Spleen (tissue), 11 donors: ENCODE data around the gene ADAMTS14. TPM values are rescaled to one million over a fixed set of nuclear protein-coding genes. Genes with fewer than 3 reads are reported as not detected.

Experiments used
- DNase-seq: peaks from one replicate; pipeline ENCODE4 v3.0.0-alpha.2; 2020
- H3K27ac ChIP-seq, 8 donors: fragments of 200-600 bp; sonication (generic) in 7 of 8; 1 replicate in 4 of 8; 2 replicates in 4 of 8; pipeline versions ENCODE4 v1.5.0 to v1.8.0; 2016 to 2021; ENCODE audit warnings: inconsistent platforms in 4 of 8, mild to moderate bottlenecking in 4 of 8, moderate library complexity in 1 of 8
- H3K27me3 ChIP-seq, 7 donors: fragments of 200-600 bp; sonication (generic) in 6 of 7; replicated peaks in 1 of 7; 1 replicate in 4 of 7; 2 replicates in 3 of 7; pipeline versions ENCODE4 v1.5.0 to v1.8.0; 2016 to 2021; ENCODE audit warnings: inconsistent platforms in 3 of 7, mild to moderate bottlenecking in 1 of 7
- H3K36me3 ChIP-seq, 6 donors: fragments of 200-600 bp; sonication (generic) in 5 of 6; 1 replicate in 4 of 6; 2 replicates in 2 of 6; pipeline versions ENCODE4 v1.5.0 to v1.8.0; 2016 to 2021; ENCODE audit warnings: inconsistent platforms in 2 of 6
- H3K4me1 ChIP-seq, 6 donors: fragments of 200-600 bp; sonication (generic) in 5 of 6; 1 replicate in 3 of 6; 2 replicates in 3 of 6; pipeline versions ENCODE4 v1.5.0 to v1.8.0; 2016 to 2021; ENCODE audit warnings: inconsistent platforms in 3 of 6
- H3K4me3 ChIP-seq, 8 donors: fragments of 200-600 bp; sonication (generic) in 7 of 8; 1 replicate in 4 of 8; 2 replicates in 4 of 8; pipeline versions ENCODE4 v1.5.0 to v1.8.0; 2016 to 2021; ENCODE audit warnings: inconsistent platforms in 4 of 8, mild to moderate bottlenecking in 4 of 8, moderate library complexity in 2 of 8
- H3K9me3 ChIP-seq, 8 donors: fragments of 200-600 bp; sonication (generic) in 7 of 8; 1 replicate in 4 of 8; 2 replicates in 4 of 8; pipeline versions ENCODE4 v1.5.0 to v1.8.0; 2016 to 2021; ENCODE audit warnings: inconsistent platforms in 4 of 8
- POLR2A ChIP-seq, 3 donors: fragments of 450-650 bp; IDR thresholded peaks; one replicate each; pipeline ENCODE4 v1.5.1; 2017; ENCODE audit warnings: antibody characterized with exemption in 3 of 3, mild to moderate bottlenecking in 1 of 3
- POLR2AphosphoS5 ChIP-seq, 3 donors: sonication (generic); formaldehyde crosslinking; IDR thresholded peaks; one replicate each; pipeline ENCODE4 v1.5.1; 2017; ENCODE audit warnings: antibody characterized with exemption in 3 of 3
- WGBS, 5 donors: extraction: QIAGEN DNeasy Blood & Tissue Kit in 3 of 5; methylation state at CpG; one replicate each; pipeline versions ENCODE4 v1.1.5 to v1.1.7; 2013 to 2018; 5-methylcytosine and 5-hydroxymethylcytosine counted together
- intact Hi-C: fragments of 100-400 bp; cut with DNase I; formaldehyde crosslinking; loops from one replicate; pipeline ENCODE4 v1.15.0; 2023; ENCODE audit warnings: low total_unique reads
- polyA plus RNA-seq, 3 donors: library from polyadenylated mRNA; stranded (reverse); fragments of 200-250 nt; gene quantifications; one replicate each; pipeline ENCODE4 v1.2.1, GENCODE V29; 2013
- total RNA-seq, 7 donors: library from RNA; depleted of rRNA in 3 of 7; stranded (reverse); fragments of >200 nt in 3 of 7; fragmentation: NEBNext Ultra II Directional in 4 of 7; extraction: Animal tissue kit (Norgen Biotek cat#: 25700) in 4 of 7; gene quantifications; one replicate each; pipeline versions ENCODE4 v1.1.0 to v1.2.1, GENCODE V29; 2016 to 2021
- TF ChIP-seq, protein P1 (sequence below), 11 experiments: fragments of 200-600 bp in 7 of 11; fragments of 450-650 bp in 4 of 11; sonication (generic) in 4 of 11; IDR thresholded peaks in 8 of 11; conservative IDR thresholded peaks in 3 of 11; 1 replicate in 7 of 11; 2 replicates in 4 of 11; pipeline versions ENCODE4 v1.4.0 to v1.8.0; 2016 to 2021; ENCODE audit warnings: antibody characterized with exemption in 11 of 11, inconsistent platforms in 4 of 11, mild to moderate bottlenecking in 1 of 11
- donor health status: healthy with polysubstance abuse.
- donor health status: DM: no; HTN: no; CAD: no; lungs with moderate emphysema.
- donor health status: DM: no; HTN: no; CAD: no.
- donor health status: Bipolar disorder and iron deficiency.
- donor health status: healthy.
- donor health status: DM: no; HTN: no; CAD: no.
- donor health status: DM: yes; HTN: yes; CAD: no.

ADAMTS14 gene
- total and polyA plus RNA-seq, 10 donors, result 0.09 to 1.2 (median 0.36) TPM

DNA sequence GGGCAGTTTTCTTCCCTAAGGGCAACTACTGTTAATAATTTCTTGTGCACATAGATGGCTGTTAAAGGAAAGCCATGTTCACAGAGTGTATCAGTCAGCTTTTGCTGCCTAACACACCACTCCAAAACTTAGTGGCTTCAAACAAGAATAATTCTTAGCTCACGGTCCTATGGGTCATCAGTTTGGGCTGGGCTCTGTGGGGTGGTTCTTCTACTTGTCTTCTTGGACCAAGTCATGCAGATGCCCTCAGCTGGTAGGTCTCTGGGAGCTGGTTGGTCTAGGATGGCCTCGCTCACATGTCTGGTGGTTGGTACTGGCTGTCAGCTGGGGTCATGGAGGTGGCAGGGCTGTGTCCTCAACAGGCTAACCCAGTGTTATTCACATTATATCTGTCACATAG lies 73.2 kb downstream of the ADAMTS14 start:
- peak; percentile 22 for DNase-seq
- H3K4me3 ChIP-seq, result no peak overlapping the region
- 67 to 92% (median 92%) methylated on average over 2 of the region's 2 CpGs for WGBS, 5 donors
- H3K27me3 ChIP-seq, result no peaks in the 10 kb centered on the region
- no peak for TF ChIP-seq POLR2AphosphoS5 (IDR thresholded peaks at IDR 0.05)
- no peak for TF ChIP-seq POLR2A (IDR thresholded peaks at IDR 0.05)
- TF ChIP-seq, protein P1, sequence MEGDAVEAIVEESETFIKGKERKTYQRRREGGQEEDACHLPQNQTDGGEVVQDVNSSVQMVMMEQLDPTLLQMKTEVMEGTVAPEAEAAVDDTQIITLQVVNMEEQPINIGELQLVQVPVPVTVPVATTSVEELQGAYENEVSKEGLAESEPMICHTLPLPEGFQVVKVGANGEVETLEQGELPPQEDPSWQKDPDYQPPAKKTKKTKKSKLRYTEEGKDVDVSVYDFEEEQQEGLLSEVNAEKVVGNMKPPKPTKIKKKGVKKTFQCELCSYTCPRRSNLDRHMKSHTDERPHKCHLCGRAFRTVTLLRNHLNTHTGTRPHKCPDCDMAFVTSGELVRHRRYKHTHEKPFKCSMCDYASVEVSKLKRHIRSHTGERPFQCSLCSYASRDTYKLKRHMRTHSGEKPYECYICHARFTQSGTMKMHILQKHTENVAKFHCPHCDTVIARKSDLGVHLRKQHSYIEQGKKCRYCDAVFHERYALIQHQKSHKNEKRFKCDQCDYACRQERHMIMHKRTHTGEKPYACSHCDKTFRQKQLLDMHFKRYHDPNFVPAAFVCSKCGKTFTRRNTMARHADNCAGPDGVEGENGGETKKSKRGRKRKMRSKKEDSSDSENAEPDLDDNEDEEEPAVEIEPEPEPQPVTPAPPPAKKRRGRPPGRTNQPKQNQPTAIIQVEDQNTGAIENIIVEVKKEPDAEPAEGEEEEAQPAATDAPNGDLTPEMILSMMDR (IDR thresholded peaks at IDR 0.05 in 8 of 11, conservative IDR thresholded peaks at IDR 0.05 in 3 of 11), result no peak
- H3K27ac ChIP-seq, result no peak overlapping the region
- intact Hi-C loops, result no loop called here
- H3K4me1 ChIP-seq, result peaks cover 0 to 18% (median 10%) of the 10 kb centered on the region in 6 donors
- H3K9me3 ChIP-seq, result no peaks in the 10 kb centered on the region
- H3K36me3 ChIP-seq, result no peaks in the 10 kb centered on the region

DNA sequence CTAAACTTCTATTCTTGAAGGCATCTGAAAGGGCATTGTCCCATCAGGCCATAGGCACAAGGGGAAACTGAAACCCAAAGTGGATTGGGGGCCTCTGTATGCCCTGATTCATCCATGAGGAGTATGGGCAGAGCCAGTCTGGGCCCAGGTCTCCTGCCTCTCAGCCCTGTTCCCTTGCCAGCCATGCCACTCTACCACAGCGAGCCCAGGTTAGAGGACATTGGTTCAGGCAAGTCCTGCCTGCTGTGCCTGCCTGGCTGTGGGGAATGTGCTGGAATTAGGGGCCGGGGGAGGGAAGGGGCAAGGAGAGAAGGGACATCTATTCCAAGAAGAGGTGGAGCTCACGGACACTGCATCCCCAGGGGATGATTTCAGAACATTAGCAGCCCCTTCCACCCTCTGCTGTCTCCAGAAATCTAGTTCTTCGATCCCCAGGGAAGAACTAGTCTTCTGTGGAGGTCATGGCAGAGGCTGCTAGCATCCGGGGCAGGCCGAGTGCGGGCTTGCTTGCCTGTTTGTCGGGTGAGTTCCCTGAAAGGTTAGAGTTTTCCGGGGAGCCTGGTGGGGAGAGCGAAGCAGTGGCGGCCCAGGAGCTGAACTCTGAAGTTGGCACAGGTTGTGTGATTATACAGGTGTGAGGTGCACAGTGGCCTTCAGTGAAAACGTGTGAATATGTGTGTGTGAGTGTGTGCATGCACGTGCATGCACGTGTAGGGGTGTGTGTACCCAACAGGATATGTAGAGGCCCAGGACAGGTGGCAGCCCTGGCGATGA lies 75.1 kb downstream of the ADAMTS14 start:
- 79 to 89% (median 83%) methylated on average over 15 of the region's 15 CpGs for whole genome bisulfite sequencing, 5 donors
- intact Hi-C loops, result no loop called here
- DNase-seq, result peak; percentile 61
- Histone ChIP-seq H3K27me3 (no peaks in the 10 kb centered on the region), H3K4me3 (no peak overlapping the region), H3K4me1 (peaks cover 0 to 13% (median 7%) of the 10 kb centered on the region in 6 donors), H3K36me3 (no peaks in the 10 kb centered on the region), H3K9me3 (no peaks in the 10 kb centered on the region), H3K27ac (no peak overlapping the region)
- TF ChIP-seq POLR2A (IDR thresholded peaks at IDR 0.05), result no peak
- no peak for TF ChIP-seq POLR2AphosphoS5 (IDR thresholded peaks at IDR 0.05)
- TF ChIP-seq, protein P1 (IDR thresholded peaks at IDR 0.05 in 8 of 11, conservative IDR thresholded peaks at IDR 0.05 in 3 of 11), result no peak

DNA sequence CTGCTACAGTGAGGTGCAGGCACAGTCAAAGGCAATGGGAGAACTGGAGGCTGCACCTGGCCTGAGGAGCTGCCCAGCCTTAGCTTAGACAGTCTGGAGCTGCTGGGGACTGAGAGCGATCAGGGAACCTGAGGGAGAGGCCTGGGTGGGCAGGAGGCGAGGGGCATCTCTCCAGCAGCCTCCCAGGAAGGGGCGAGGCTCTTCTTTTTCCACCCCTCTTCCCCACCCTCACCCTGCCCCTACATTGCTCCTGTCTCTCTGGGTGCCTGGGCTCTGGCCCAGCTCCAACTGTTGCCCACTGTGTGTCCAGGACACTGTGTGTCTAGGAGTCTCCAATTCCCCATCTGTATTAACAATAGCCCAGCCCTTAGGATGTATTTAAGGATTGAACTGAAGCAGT lies 76.0 kb downstream of the ADAMTS14 start:
- H3K9me3 ChIP-seq, result no peaks in the 10 kb centered on the region
- intact Hi-C loops, result no loop called here
- H3K4me1 ChIP-seq, result peaks cover 0 to 4% (median under 1%) of the 10 kb centered on the region in 6 donors
- peak; percentile 31 for DNase-seq
- 87 to 94% (median 90%) methylated on average over 2 to 3 of the region's 3 CpGs for WGBS, 5 donors
- H3K36me3 ChIP-seq, result no peaks in the 10 kb centered on the region
- TF ChIP-seq POLR2A (IDR thresholded peaks at IDR 0.05) (no peak), POLR2AphosphoS5 (IDR thresholded peaks at IDR 0.05) (no peak)
- TF ChIP-seq, protein P1 (IDR thresholded peaks at IDR 0.05 in 8 of 11, conservative IDR thresholded peaks at IDR 0.05 in 3 of 11), result no peak
- H3K4me3 ChIP-seq, result no peak overlapping the region
- H3K27ac ChIP-seq, result no peak overlapping the region
- H3K27me3 ChIP-seq, result no peaks in the 10 kb centered on the region

DNA sequence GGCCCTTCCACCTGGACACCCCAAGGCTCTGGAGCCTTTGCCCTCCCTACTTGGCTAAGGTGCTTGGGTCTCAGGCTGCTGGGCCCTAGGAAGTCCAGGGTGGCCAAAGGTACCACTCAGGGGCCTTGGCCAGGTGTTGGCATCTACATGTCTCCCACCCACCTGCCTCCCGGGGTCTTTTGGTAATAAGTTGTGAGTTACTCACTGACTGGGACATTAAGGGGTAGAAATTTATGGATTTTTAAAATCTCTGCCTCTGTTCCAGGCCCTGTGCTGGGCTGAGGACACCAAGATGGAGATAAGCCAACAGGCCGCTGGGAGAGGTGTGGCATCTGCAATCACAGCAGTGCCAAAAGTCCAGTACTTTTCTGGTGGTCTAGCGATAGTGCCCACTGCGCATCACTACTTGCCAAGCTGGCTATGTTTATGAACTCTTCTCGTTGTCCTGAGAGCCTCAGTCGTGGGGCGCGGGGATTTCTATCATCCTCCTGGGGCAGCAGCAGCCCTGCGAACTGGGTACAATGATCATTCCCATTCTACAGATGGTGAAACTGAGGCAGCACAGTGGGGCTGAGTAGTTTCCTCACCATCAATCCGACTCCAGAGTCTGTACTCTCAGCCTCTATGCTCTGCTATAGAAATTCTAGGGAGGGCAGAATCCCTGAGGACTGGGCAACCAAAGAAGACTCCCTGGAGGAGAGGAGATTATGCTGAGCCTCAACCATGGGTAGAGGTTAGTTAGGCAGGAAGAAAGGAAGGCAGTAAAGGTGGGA lies 76.7 kb downstream of the ADAMTS14 start:
- TF ChIP-seq, protein P1 (IDR thresholded peaks at IDR 0.05 in 8 of 11, conservative IDR thresholded peaks at IDR 0.05 in 3 of 11), result no peak
- TF ChIP-seq POLR2A (IDR thresholded peaks at IDR 0.05) (no peak), POLR2AphosphoS5 (IDR thresholded peaks at IDR 0.05) (no peak)
- peak; percentile 67 for DNase-seq
- Histone ChIP-seq H3K4me3 (no peak overlapping the region), H3K27me3 (no peaks in the 10 kb centered on the region), H3K36me3 (no peaks in the 10 kb centered on the region), H3K4me1 (no peaks in the 10 kb centered on the region), H3K9me3 (no peaks in the 10 kb centered on the region), H3K27ac (no peak overlapping the region)
- WGBS, 5 donors, result 88 to 94% (median 93%) methylated on average over 10 of the region's 10 CpGs
- intact Hi-C loops, result no loop called here
